NB4 (cell line): ENCODE measurements around the gene PPP1R13L.

Experiments used
- DNase-seq: peaks from one replicate; pipeline ENCODE4 v3.0.0; 2010; ENCODE audit warnings: low read depth
- H3K4me3 ChIP-seq: one replicate; pipeline ENCODE4 v1.5.1; 2011; ENCODE audit warnings: mild to moderate bottlenecking, low read depth, low read length, moderate library complexity
- MYC ChIP-seq: IDR thresholded peaks from 2 replicates; pipeline ENCODE4 v1.6.1; 2011; ENCODE audit warnings: low read depth, low read length
- POLR2A ChIP-seq: IDR thresholded peaks from 2 replicates; pipeline ENCODE4 v1.6.1; 2011; ENCODE audit warnings: mild to moderate bottlenecking; ENCODE audit not compliant: insufficient read length; ENCODE audit errors: extremely low read depth
- TF ChIP-seq, protein P1 (sequence below): IDR thresholded peaks from one replicate; pipeline ENCODE4 v1.5.1; 2012; ENCODE audit warnings: low read depth, low read length
- TF ChIP-seq, protein P2 (sequence below): IDR thresholded peaks from 2 replicates; pipeline ENCODE4 v1.6.1; 2011; ENCODE audit warnings: low read depth, low read length

PPP1R13L gene

DNA sequence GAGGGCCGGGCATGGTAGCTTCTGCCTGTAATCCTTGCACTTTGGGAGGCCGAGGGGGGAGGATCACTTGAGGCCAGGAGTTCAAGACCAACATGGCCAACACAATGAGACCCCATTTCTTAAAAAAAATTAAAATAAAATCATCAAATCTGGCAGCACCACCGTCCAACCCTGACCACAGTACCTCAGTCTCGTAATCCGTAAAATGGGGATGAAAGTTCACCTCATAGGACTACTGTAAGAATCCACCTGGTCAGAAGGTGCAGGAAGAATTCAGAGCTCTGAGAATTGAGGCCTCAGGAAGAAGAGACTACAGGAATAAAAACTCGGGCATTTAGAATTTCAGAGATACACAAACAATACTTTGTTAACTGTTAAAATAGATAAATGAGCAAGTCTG, 3.1 kb downstream of the PPP1R13L start:
- H3K4me3 ChIP-seq, result no peak overlapping the region
- TF ChIP-seq POLR2A, result no peak
- TF ChIP-seq, protein P1, sequence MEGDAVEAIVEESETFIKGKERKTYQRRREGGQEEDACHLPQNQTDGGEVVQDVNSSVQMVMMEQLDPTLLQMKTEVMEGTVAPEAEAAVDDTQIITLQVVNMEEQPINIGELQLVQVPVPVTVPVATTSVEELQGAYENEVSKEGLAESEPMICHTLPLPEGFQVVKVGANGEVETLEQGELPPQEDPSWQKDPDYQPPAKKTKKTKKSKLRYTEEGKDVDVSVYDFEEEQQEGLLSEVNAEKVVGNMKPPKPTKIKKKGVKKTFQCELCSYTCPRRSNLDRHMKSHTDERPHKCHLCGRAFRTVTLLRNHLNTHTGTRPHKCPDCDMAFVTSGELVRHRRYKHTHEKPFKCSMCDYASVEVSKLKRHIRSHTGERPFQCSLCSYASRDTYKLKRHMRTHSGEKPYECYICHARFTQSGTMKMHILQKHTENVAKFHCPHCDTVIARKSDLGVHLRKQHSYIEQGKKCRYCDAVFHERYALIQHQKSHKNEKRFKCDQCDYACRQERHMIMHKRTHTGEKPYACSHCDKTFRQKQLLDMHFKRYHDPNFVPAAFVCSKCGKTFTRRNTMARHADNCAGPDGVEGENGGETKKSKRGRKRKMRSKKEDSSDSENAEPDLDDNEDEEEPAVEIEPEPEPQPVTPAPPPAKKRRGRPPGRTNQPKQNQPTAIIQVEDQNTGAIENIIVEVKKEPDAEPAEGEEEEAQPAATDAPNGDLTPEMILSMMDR, result no peak
- TF ChIP-seq, protein P2, sequence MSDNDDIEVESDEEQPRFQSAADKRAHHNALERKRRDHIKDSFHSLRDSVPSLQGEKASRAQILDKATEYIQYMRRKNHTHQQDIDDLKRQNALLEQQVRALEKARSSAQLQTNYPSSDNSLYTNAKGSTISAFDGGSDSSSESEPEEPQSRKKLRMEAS, result no peak
- no peak for TF ChIP-seq MYC
- DNase-seq, result no peak

GRCh38 chr19:45400192-45400591, 4.7 kb downstream of the PPP1R13L start:
- TF ChIP-seq, protein P1, result no peak
- TF ChIP-seq, protein P2, result no peak
- TF ChIP-seq POLR2A, result no peak
- TF ChIP-seq MYC, result no peak
- DNase-seq, result no peak
- no peak overlapping the region for H3K4me3 ChIP-seq

DNA sequence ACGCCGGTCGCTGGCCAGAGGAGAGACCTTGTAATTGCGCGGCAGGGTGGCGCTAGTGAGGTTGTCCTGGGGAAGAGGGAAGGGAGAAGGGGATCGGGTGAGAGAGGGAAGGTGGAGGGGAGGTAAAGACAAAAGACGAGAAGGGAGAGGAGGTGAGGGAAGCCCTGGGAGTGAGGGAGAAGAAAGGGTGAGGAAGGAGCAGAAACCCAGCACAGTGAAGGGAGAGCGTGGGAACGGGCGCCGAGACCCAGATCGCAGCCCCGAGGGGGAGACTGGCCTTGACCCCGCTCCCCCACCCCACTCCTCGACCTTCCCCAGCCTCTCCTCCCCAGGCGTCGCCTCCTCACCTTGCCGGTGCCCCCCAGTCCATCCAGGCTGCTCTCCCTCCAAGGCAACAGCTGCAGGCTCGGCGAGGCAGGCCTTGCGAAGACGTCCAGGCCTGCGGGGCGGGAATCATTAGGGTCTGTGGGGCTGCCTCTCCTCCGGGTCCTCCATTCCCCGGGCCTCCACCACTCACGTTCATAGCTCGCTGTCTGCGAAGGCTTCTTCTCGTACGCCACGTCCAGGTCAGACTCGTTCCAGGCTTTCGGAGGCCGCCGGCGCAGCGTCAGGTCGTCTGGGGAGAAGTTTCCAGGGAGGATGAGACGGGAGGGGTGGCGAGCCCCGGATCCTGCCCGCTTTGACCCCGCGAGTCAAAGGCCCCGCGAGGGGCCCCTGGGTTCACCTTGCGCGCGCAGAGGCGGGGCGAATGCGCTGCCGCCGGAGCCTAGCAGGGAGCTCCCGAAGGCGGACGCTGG, 8.8 kb downstream of the PPP1R13L start:
- DNase-seq, result peak; percentile 36
- TF ChIP-seq, protein P2, result no peak
- TF ChIP-seq, protein P1, result peak; percentile 28
- TF ChIP-seq POLR2A (no peak), MYC (no peak)
- H3K4me3 ChIP-seq, result no peak overlapping the region

GRCh38 chr19:45391871-45392665, 12.8 kb downstream of the PPP1R13L start:
- DNase-seq, result no peak
- TF ChIP-seq, protein P1, result no peak
- TF ChIP-seq, protein P2, result no peak
- TF ChIP-seq MYC, result no peak
- TF ChIP-seq POLR2A, result no peak
- no peak overlapping the region for H3K4me3 ChIP-seq

GRCh38 chr19:45391346-45391745, 13.5 kb downstream of the PPP1R13L start:
- H3K4me3 ChIP-seq, result no peak overlapping the region
- TF ChIP-seq POLR2A (no peak), MYC (no peak)
- TF ChIP-seq, protein P1, result no peak
- TF ChIP-seq, protein P2, result no peak
- peak; percentile 34 for DNase-seq
